HG02798 (cell line): Measurements from ENCODE around the gene SGPL1.

Experiments used
- ATAC-seq: cut with Tn5 transposase; IDR thresholded peaks from one replicate; pipeline ENCODE4 v1.9.1; 2021; ENCODE audit warnings: mild to moderate bottlenecking; ENCODE audit not compliant: unreplicated experiment, poor library complexity

The SGPL1 gene

DNA sequence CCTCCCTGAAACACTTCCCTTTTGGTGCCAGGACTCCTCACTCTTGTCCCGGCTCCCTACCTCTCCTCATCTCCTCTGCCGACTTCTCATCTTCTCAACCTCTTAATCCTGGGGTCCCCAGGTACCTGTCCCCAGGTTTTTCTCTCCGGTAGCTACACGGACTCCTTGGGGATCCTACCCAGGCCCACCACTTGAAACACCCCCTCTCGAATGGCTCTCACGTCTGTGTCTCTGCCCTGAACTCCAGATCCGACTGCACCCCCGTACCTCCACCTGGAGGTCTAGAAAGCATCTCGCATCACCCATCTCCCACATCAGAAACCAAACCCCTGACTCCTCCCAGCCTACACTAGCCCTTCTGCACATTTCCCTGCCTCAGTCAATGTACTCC, 35.4 kb upstream of the SGPL1 start:
- no peak for ATAC-seq

DNA sequence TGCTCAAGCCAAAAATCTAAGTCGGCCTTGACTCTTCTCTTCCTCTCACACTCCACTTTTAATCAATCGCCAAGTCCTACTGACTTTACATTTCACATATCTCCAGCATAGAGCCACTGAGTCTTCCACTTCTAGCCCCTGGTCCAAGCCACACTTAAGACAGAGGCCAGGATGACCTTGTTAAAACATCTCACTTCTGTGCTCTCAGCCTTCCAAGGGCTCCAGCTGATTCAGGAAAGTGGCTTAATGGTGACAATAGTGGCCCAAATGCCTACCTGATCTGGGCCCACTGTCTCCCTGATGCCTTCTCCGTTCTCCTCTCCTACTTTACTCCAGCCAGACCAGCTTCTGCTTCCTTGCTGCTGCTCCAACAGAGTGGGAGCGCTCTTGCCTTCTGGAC, 35.0 kb upstream of the SGPL1 start:
- ATAC-seq = no peak

DNA sequence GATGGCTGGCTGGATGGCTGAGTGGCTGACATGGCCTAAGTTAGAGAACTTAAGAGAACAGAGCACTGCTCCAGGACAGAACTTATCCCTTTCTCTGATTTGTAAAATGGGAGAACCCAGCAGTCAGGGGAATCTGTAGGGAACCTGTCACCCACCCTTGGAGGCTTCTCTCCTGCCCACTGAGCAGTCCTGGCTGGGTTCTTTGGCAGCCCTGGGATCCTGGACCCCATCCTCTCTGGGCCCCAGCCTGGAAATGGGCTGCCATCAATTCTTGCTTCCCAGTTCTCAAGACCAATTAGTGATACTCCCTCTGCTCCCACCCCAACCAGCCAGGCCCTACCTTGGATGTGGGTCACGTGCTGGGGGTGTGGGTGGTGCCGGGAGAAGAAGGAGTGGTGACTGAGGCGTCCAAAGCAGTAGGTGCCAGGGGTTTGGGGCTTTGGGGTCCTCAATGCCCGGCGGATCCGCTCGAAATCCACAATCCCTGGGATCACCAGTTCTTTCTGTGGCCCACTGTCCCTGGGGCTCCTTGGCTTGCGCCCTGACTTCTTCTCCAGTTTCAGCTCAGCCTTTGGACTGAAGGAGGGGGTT, 34.2 kb upstream of the SGPL1 start:
- ATAC-seq = no peak

DNA sequence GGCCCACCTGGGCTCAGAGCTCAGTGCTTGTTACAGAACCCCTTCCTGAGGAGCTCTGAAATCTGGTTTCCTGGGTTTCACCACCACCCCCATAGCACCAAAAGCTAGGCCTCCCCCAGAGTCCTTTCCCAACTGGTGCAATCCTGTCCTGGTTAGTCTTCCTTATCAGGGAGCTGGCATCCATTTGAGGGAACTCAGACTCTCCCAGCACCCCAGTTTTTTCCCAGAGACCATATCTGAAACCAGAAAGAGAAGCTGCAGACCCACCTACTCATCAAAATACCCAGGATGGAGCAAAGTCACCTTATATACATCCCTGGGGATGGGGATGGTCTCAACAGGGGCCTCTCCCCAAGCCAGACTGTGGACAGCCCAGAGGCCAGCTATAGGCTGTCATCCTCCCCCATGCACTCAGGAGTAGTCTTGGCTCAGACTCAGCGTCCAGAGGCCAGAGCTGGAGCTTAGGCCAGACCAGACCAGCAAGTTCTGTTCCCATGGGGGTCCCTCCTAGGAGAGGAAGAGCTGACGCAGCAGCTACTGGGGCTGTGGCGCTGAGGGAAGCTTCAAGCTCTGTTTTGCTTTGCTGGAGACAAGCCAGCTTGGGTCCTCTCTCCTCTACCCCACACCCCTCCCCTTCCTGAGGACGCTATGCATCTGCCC, 33.5 kb upstream of the SGPL1 start:
- no peak for ATAC-seq

DNA sequence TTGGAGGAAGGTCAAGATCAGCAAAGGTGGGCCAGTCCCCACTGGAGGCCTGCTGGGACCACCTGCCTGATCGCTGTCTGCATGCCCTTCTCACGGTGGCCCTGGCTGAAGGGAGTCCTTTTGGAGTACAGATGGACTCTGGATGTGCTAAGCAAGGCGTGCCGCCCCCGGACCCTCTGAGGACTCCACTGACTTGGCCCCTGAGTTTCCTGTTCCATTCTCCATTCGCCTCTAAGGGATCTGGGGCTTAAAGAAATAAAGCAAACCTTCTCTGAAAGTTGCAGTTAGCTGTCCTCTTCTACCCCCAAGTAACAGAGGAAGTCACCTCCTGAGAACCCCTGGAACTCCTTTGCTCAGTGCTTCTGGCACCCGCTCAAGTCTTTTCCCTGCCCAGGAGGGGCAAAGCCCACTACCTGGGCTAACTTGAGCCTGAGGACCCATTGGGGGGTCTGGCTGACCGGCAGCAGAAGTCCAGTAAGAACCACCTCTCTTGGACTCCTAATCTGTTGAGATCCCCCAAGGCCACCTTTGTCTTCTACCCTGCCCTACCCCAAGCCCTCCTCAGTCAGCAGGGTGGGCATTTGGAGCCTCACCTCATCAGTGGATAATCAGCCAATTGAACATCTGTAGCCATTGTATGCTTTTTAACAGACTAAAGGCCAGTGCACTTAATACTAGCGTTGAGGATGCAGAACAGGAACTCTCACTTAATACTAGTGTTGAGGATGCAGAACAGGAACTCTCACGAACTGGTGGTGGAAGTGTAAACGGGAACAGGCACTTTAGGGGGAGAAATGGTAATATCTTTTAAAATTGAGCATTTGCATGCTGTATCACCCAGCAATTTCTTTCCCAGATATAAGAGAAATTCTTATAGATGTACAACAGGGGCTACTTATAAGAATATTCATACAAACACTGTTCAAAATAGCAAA, 32.7 kb upstream of the SGPL1 start:
- no peak for ATAC-seq

DNA sequence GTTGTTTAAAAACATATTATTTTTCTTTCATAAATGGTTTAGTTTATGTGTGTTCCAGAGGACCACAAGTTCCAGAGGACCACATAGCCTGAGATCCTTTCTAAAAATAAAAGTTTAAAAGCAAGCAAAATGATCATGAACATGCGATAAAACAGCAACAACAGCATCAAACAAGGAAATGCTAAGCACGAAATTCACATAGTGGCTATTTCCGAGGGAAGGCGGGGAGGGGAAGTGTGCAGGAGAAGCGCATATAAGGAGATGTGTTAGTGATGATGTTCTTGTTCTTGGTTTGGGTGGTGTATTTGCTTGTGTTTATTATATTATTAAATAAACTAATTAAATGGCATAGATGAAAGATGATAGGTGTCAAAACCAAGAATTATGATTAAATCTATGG, 31.7 kb upstream of the SGPL1 start:
- ATAC-seq = no peak

DNA sequence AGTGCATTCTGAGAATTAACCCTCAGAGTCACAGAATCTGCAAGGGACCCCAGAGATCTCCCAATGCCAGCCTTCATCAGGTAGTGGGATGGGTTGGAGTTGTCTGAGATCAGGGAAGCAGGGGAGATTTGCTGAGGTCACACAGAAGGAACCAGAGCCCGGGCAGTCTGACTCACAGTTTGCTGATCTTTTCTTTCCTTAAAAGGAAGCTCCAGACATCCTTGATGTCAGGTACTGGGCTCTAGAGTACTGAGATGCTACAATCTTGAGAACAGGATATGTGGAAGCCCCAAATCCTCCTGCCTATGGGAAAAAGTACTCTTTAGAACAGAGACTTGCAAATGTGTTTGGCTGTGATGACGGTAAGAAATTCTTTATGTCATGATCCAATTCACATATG, 31.3 kb upstream of the SGPL1 start:
- ATAC-seq = no peak

DNA sequence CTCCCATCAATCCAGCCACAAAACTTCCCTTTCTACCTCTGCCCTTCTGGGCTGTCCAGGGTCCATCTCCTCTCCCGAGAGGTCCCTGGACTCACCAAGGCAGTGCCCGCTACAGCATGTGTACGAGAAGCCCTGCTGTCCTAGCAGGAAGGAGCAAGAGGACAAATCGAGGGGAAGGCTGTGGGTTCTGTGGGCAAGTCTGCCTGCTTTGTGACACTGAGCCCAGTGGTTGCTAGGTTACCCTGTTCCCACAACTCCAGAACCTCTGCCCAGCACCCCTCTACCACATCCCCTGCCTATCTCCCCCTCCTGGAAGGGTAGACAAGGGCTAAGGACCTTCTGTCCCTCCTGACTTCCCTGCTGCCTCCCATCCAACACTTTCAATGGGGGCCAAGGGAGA, 30.6 kb upstream of the SGPL1 start, which contains the start of gene TBATA:
TSS of gene TBATA (minus strand) at position 188 of the 400 bp plus-strand sequence. CDS start 1,998 bp downstream, outside the sequence.
- no peak for ATAC-seq

DNA sequence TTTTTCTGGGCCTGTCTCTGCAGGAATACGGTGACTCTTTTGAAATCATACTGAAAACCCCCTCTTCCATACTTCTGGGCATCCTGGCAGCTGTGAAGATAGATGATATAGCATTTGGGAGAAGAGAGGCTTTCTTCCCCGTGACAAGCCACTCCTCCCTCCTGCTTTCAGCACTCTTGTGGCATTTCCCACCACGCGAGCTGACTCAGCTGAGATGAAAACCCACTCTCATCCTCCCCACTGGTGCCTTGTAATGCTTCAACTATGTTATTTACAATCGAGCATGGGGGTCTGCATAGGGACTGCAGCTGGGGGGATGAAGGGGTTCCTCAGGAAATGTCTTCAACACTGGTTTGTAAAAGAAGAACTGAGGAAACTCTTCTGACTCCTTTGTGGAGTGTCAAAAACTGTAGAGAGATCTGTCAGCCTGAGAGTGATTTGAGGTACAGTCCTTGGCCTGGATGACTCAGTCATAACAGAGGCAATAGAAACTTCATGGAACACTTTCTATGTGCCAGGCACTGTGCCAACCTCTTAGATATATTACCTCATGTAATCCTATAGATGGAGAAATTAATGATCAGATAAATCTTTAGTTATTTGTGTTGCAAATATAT, 28.8 kb upstream of the SGPL1 start:
- ATAC-seq = no peak

DNA sequence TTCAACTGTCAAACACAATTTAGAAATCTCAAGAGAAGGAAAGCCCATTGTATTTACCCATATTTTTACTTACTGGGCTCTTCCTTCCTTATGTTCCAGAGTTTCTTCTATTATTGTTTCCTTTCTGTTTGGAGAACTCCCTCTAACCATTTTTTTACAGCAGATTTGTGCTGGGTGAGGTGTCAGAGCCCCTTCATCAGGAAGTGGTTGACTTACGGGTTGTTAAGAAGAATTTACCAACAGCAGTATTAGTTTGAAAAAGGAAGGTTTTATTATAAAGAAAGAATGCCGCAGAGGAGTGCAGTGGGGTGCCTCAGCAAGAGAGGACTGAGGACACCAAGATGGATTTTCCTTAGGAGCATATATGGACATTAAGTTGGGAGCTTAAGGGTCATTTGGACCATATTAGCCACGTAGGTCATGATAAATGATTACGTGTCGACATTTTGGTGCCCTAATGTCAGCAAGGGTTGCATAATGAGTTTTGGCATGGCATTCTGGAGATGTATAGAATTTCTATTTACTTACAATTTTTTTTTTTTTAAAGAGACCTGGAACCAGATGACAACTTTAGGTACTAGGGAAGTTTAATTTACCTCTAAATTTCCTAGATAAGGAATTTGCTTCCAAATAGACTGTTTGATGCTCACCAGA, 24.2 kb upstream of the SGPL1 start:
- ATAC-seq = no peak

DNA sequence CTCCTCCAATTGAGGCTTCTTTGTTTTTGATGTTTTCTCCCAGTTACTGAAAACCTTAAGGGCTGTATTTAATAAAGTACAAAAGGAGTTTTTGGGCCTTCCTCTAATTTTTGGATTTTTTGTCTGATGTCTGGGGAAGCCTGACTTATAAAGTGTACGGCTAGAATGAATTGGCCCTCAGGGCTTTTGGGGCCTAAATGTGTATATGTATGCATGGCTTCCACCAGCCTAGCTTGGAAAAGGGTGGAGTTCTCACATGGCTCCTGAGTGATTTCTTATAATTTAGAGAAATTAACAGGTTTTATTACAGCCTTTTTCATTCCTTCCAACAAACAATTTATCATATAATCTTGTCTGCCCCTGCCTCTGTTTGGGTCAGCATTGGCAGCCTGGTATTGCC, 20.1 kb upstream of the SGPL1 start:
- ATAC-seq = no peak

DNA sequence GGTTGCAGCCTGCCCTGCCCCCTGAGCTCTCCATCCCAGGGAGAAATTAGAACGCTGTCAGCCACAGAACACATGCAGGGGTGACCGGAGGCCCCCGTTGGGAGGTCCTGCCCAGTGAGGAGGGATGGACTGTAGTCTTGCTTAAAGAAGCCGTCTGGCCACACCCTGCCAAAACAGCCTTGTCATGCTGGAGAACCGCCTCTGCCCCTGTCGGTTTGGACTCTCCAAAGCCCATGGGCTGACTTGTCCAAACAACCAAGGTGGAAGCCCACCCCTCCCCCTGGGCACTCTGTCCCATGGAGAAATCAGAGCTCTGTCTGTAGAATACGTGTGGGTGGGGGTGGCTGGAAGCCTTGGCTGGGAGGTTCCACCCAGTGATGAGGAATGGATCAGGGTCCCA, 17.9 kb upstream of the SGPL1 start:
- no peak for ATAC-seq

DNA sequence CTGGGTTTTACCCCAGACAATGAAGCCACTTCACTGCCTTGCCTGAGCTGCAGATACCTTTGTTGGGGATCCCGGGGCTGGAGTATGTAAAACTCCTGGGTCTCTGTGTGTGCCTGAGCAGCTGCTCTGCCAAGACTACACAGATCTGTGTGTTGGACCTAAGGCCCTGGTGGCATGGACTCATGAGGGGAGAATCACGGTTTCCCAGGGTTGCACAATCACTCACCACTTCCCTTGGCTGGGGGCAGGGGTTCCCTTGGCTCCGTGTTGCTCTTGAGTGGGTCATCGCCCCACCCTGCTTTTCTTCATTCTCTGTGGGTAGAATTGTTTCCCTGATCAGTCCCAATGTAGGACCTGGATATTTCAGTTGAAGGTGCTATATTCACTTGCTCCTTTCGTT, 16.6 kb upstream of the SGPL1 start:
- ATAC-seq = no peak

DNA sequence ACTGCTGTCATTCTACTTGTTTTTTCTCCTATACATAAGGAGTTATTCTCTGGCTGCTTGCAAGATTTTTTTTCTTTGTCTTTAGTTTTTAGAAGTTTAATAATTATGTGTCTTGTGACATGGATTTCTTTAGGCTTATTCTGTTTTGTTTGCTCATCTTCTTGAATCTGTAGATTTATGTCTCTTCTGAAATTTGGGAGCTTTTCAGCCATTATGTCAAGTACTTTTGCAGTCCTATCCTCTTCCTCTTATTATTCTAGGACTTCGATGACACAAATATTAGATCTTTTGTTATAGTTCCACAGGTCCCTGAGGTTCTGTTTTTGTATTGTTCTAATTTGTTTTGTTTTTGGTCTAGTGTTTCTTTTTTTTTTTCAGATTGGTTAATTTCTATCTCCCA, 13.9 kb upstream of the SGPL1 start:
- ATAC-seq = no peak

DNA sequence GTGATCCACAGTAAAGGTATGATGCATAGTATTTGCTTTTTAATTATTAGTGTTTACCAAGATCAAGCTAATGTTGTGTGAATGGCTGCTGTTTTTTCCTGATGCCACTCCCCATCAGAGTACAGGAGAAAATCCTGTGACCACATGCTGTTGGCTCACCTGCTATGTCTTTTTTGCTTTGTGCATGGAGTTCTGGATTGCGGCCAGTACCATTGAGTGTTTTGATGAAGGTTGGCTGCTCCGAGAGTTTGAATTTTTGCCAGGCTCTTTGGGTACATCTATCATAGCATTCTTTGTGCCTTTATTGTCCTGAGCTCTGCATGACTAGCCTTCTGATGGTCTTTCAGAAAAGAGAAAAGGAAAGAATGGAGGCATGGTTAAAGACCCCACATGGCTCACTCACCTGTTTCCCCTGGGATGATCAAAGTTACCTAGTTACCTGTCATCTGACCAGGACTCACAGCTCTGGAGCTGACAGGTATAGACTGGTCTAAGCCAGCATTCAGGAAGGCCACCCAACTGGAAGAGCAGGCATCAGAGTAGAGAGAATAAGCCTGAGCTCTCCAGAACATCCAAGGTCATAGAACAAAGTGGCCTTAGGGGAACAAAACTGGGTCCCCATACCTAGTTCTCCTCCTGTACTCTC, 11.8 kb upstream of the SGPL1 start:
- ATAC-seq = no peak

DNA sequence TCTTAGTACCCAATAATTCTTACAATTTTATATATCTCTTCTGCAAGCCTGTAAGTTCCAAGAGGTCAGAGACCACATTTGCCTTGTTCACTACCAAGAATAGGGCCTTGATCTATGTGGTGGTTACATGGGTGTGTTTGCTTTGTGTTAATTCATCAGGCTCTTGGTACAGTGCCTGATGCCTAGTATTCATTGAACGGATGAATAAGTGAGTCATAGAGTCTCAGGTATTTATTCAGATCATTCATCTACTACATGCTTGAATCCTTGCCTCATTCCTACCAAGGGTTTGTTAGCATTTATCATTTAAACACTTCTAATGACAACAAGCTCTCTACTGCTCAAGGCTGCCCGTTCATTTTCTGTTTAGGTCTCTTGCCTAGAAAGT, 11.3 kb upstream of the SGPL1 start:
- no peak for ATAC-seq

DNA sequence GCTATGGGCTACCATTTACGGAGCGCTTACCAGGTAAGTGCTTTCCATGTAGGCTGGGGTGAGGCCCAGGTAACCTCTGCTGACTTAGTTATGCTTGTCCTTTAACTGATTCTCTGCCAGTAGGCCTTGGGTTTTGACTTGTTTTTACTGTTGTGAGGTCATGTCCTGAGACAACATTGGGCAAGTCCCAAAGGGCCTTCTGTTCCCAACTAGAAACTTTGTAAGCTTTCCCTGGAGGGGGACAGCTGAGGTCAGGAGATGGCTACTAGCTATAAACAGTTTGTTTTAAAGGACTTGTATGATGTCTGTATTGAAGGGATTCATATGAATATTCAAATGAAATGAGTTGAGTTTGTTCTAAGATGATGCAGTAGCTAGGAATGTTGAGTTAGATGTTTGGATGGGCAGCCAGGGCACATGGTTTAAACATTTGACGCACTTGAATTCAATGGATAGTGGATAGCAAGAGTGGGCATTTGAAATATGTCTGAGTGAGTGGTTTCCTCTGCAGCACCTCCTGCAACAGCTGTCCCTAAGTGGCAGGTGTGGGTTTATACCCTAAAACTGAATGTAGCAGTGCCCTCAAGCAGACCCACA, 10.0 kb upstream of the SGPL1 start:
- no peak for ATAC-seq

DNA sequence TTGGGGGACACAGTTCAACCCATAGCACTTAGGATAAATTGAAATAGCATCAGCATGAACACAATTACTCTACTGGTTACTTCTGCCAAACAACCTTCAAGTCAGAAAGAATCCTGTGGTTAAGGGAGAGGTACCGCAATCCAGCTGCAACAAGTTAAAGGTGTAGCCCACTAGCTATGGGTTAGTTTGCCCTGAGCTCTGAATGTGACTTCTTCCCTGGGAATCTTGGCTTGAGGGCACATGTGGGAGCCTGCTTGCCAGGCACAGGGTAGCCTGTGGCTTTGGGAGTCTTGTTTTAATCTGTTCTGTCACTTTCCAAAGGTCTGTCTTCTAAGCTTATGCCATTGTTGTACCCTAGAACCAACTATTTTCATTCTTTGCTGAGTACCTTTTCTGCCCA, 8.9 kb upstream of the SGPL1 start:
- no peak for ATAC-seq

DNA sequence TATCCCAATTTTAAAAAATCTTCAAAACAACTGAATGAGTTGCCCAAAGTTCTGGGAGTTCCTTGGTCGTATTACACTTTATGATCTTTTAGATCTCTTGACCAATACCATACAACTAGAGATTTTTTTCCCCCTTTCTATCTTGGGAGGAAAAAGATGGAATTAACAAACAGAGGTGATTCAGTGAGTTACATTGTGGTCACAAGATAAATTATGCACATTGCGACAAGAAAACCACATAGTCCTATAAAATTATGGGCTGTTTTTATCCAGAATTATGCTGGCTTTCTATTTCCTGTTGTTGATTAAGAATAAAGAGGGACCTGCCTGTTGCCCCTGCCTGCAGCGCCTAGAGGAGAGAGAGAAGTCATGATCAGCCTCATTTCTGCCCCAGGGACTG, 8.2 kb upstream of the SGPL1 start:
- no peak for ATAC-seq
